Tibial artery (tissue), 4 donors: ENCODE measurements around the gene OTOP1.
"Not testable (repeated sequence)": the region's sequence is repeated elsewhere in the genome, so short reads cannot be mapped to it uniquely, and the experiment has no call there.

ENCODE experiments used
- DNase-seq, 2 donors: peaks; one replicate each; pipeline ENCODE4 v3.0.0-alpha.2; 2019
- H3K27ac ChIP-seq, 2 donors: fragments of 200-600 bp; sonication (generic) in 1 of 2; 1 replicate in 1 of 2; 2 replicates in 1 of 2; pipeline ENCODE4 v1.5.1; 2018 to 2019; ENCODE audit warnings: mild to moderate bottlenecking in 1 of 2
- H3K27me3 ChIP-seq, 2 donors: fragments of 200-600 bp; sonication (generic) in 1 of 2; one replicate each; pipeline versions ENCODE4 v1.5.1 to v1.6.0; 2016 to 2019
- H3K36me3 ChIP-seq, 3 donors: fragments of 200-600 bp; sonication (generic) in 2 of 3; one replicate each; pipeline ENCODE4 v1.5.1; 2016 to 2019; ENCODE audit warnings: mild to moderate bottlenecking in 2 of 3
- H3K4me1 ChIP-seq, 4 donors: fragments of 200-600 bp; sonication (generic) in 2 of 4; 1 replicate in 3 of 4; 2 replicates in 1 of 4; pipeline ENCODE4 v1.5.1; 2016 to 2019
- H3K4me3 ChIP-seq, 2 donors: fragments of 200-600 bp; sonication (generic) in 1 of 2; 1 replicate in 1 of 2; 2 replicates in 1 of 2; pipeline ENCODE4 v1.5.1; 2018 to 2019; ENCODE audit warnings: mild to moderate bottlenecking in 2 of 2
- H3K9me3 ChIP-seq, 3 donors: fragments of 200-600 bp; sonication (generic) in 1 of 3; one replicate each; pipeline ENCODE4 v1.5.1; 2016 to 2019
- intact Hi-C: fragments of 100-400 bp; cut with DNase I; formaldehyde crosslinking; loops from one replicate; pipeline ENCODE4 v1.15.0; 2023; ENCODE audit warnings: low total_unique reads
- TF ChIP-seq, protein P1 (sequence below), 2 experiments: fragments of 200-600 bp in 1 of 2; fragments of 450-650 bp in 1 of 2; IDR thresholded peaks; one replicate each; pipeline ENCODE4 v1.5.1; 2017 to 2019; ENCODE audit warnings: antibody characterized with exemption in 2 of 2, mild to moderate bottlenecking in 1 of 2, moderate library complexity in 1 of 2

The OTOP1 gene

DNA sequence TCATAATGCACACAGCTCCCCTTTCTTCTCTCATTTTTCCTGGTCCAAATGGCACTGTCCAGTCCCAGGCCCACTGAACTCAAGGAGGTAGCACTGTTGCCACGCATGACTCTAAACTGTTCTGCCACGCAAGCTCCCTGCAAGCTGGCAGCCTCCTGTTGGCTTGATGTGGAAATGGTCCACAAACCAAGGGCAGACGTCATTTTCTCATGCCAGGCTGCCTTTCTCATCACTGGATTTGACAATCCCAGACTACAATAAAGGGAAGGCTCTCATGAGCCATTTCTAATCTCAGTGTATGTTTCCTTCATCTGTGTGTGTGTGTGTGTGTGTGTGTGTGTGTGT, 22.4 kb downstream of the OTOP1 start:
- Histone ChIP-seq H3K27me3 (peaks cover 0 to 2% of the 10 kb centered on the region in 2 donors), H3K36me3 (no peaks in the 10 kb centered on the region), H3K27ac (no peak overlapping the region), H3K4me3 (no peak overlapping the region), H3K4me1 (no peaks in the 10 kb centered on the region), H3K9me3 (no peaks in the 10 kb centered on the region)
- intact Hi-C loops: no loop called here
- TF ChIP-seq, protein P1, sequence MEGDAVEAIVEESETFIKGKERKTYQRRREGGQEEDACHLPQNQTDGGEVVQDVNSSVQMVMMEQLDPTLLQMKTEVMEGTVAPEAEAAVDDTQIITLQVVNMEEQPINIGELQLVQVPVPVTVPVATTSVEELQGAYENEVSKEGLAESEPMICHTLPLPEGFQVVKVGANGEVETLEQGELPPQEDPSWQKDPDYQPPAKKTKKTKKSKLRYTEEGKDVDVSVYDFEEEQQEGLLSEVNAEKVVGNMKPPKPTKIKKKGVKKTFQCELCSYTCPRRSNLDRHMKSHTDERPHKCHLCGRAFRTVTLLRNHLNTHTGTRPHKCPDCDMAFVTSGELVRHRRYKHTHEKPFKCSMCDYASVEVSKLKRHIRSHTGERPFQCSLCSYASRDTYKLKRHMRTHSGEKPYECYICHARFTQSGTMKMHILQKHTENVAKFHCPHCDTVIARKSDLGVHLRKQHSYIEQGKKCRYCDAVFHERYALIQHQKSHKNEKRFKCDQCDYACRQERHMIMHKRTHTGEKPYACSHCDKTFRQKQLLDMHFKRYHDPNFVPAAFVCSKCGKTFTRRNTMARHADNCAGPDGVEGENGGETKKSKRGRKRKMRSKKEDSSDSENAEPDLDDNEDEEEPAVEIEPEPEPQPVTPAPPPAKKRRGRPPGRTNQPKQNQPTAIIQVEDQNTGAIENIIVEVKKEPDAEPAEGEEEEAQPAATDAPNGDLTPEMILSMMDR (IDR thresholded peaks at IDR 0.05): no peak
- DNase-seq: no peak

DNA sequence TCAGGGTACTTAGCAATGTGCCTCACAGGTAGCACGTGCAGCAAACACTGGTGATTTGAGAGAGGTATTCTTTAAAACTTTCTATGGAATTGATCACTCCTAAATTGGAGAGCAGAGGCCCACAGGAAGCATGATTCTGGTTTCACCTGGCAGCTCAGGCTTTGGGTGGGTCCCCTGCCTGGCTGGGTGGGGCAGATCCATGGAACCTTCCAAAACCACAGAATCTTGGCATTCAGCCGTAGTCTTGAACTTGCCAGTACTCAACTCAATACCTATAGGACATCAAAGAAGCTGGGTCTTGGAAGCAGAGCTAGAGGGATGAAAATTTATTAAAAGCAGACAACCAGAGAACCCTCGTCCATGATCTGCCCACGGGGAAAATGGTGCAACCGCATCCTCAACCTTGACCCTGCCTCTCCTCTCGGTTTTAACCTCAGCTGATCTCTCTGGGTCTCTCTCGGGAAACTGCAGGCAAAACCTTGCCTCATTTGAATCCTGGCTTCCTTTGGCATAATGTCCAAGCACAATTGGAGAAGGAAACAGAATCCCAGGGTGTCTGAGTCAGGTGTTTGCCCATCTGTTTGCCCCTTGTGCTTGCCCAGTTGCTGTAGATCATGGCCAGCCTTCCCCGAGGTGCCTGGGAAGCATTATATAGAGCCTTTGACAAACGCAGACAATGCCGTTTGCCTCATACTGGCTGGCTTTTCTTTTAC, 22.9 kb downstream of the OTOP1 start:
- peaks cover 0 to 2% of the 10 kb centered on the region in 2 donors for H3K27me3 ChIP-seq
- H3K4me1 ChIP-seq: no peaks in the 10 kb centered on the region
- no peaks in the 10 kb centered on the region for H3K9me3 ChIP-seq
- H3K36me3 ChIP-seq: no peaks in the 10 kb centered on the region
- DNase-seq: no peak
- intact Hi-C loops: no loop called here
- H3K27ac ChIP-seq: no peak overlapping the region
- TF ChIP-seq, protein P1 (IDR thresholded peaks at IDR 0.05): no peak
- H3K4me3 ChIP-seq: no peak overlapping the region

DNA sequence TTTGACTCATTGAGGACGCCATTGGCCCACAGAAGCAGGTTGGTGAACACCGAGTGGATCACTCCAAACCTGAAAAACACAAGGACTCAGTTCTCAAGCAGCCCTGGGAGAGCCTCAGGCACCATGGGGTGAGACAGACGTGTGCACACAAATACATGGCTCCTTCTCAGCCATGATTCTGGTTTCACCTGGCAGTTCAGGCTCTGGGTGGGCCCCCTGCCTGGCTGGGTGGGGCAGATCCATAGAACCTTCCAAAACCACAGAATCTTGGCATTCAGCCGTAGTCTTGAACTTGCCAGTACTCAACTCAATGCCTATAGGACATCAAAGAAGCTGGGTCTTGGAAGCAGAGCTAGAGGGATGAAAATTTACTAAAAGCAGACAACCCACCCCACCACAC, 24.2 kb downstream of the OTOP1 start:
- Histone ChIP-seq H3K27me3 (peaks cover 0 to 3% of the 10 kb centered on the region in 2 donors), H3K4me3 (no peak overlapping the region), H3K27ac (no peak overlapping the region), H3K4me1 (no peaks in the 10 kb centered on the region), H3K36me3 (no peaks in the 10 kb centered on the region), H3K9me3 (no peaks in the 10 kb centered on the region)
- TF ChIP-seq, protein P1 (IDR thresholded peaks at IDR 0.05): no peak
- intact Hi-C loops: no loop called here
- no peak for DNase-seq

DNA sequence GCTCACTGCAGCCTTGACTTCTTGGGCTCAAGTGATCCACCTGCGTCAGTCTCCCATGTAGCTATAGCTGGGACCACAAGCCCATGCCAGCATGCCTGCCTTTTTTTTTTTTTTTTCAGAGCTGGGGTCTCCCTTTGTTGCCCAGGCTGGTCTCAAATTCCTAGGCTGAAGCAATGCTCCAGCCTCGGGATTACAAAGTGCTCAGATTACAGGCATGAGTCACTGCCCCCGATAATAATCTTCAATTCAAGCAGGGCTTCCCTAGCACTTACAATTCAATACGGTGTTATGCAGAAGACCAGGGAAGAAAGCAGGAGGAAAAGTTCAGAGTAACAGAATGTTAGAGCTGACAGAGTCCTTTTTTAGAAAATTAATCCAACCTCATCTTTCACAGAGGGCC, 26.1 kb downstream of the OTOP1 start:
- TF ChIP-seq, protein P1 (IDR thresholded peaks at IDR 0.05): no peak
- Histone ChIP-seq H3K4me1 (no peaks in the 10 kb centered on the region), H3K36me3 (no peaks in the 10 kb centered on the region), H3K27me3 (peaks cover 0 to 16% of the 10 kb centered on the region in 2 donors), H3K9me3 (no peaks in the 10 kb centered on the region), H3K4me3 (no peak overlapping the region), H3K27ac (no peak overlapping the region)
- no peak for DNase-seq
- intact Hi-C loops: no loop called here

DNA sequence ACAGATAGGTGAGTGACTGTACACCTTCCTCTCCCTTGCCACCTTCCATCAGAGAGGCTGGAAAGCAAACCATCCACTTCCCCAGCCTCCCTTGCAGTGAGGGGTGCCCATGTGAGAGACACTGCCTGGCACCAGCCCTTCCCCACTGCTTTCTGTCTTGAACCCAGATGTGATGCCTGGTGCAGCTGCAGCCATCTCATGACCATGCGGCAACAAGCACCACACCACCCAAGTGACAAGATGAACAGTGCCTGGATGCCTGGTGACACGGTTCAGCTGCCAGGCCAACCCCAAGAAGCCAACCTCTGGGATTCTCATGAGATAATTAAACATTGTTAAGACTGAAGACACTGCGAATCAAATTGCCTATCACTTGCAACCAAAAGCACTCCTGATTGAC, 31.4 kb downstream of the OTOP1 start:
- no peak for DNase-seq
- TF ChIP-seq, protein P1 (IDR thresholded peaks at IDR 0.05): no peak
- H3K36me3 ChIP-seq: no peaks in the 10 kb centered on the region
- H3K9me3 ChIP-seq: no peaks in the 10 kb centered on the region
- peaks cover 0 to 14% of the 10 kb centered on the region in 2 donors for H3K27me3 ChIP-seq
- no peak overlapping the region for H3K27ac ChIP-seq
- intact Hi-C loops: no loop called here
- no peaks in the 10 kb centered on the region for H3K4me1 ChIP-seq
- H3K4me3 ChIP-seq: no peak overlapping the region

DNA sequence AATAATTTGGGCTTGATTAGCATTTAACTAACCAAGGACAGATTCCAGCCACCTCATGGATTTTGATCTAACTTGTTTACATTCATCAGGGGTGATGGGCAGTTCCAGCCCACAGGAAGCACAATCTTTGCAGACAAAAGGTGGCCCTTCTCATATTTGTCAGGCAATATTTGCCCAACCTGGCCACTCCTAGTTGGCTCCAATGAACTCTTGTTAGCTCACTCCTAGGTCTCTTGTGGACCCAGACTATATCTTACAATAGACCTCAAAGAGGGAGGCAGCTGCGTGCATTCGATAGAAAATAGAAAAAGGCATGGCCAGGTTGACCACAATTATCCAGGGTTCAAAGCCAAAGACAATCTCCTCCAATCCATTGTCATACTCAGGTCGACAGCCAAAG, 38.2 kb downstream of the OTOP1 start:
- DNase-seq, H3K9me3 ChIP-seq, H3K4me1 ChIP-seq, H3K27ac ChIP-seq, intact Hi-C loops, H3K27me3 ChIP-seq, H3K4me3 ChIP-seq, H3K36me3 ChIP-seq: not testable (repeated sequence)
